ENCODE data around the gene CHMP6.

Gene CHMP6

DNA sequence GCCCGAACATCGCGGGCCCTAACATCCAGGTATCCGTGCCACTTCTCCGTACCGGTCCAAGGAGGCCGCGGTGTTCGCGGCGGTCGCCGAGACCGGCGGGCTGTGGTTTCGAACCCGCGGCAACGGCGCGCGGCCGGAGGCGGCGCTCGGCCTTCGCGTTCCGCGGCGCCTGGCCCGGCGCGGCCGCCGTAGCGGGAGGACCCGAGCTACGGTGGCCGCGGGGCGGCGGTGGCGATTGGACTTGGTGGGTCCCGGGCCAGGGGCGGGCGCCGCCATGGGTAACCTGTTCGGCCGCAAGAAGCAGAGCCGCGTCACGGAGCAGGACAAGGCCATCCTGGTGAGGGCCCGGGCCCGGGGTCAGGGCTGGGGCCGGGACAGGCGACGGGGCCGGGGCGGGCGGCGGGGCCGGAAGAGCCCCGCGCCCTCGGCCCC lies at the start of gene CHMP6:
Gene CHMP6 (plus strand): TSS at position 197 of the 432 bp plus-strand sequence. CDS start 78 bp downstream, at position 275.
- DNase-seq (ENCODE audit: low read depth in 2 of 2) = peak; percentile 32 to 34

- no peak for DNase-seq (ENCODE audit: low read depth in 2 of 2)
These were observed 49.0 kb upstream of the CHMP6 start for GRCh38 chr17:80942423-80943345.

- no peak for DNase-seq (ENCODE audit: low read depth in 2 of 2)
These were observed 48.1 kb upstream of the CHMP6 start for GRCh38 chr17:80943346-80944145.

DNA sequence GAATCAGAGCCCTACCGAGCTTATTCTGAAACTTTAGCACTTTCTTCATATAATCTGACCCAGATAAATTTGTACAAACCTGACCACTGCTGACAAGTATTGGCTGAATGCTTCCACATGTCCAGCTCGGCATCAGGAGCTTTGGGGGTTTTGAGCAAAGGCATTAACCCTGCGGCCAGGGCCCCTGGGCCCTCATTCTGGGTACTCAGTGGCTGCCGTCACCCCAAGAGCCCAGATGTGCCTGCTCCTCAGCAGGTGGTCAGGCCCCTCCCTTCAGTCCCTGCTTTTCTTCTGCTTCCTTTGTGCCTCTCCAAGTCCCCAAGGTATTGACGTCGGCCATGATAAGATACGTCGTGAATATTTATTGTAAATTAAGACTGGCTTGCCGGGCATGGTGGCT lies 47.3 kb upstream of the CHMP6 start:
- no peak for DNase-seq (ENCODE audit: low read depth in 2 of 2)

GRCh38 chr17:80945736-80946135 lies 45.9 kb upstream of the CHMP6 start:
- no peak for DNase-seq (ENCODE audit: low read depth in 2 of 2)

GRCh38 chr17:80946449-80946848 lies 45.2 kb upstream of the CHMP6 start:
- DNase-seq (ENCODE audit: low read depth in 2 of 2) = no peak

- DNase-seq (ENCODE audit: low read depth in 2 of 2) = no peak
These were observed 44.3 kb upstream of the CHMP6 start for GRCh38 chr17:80947200-80947940.

GRCh38 chr17:80948019-80948975 lies 43.3 kb upstream of the CHMP6 start:
- DNase-seq (ENCODE audit: low read depth in 2 of 2) = no peak

DNA sequence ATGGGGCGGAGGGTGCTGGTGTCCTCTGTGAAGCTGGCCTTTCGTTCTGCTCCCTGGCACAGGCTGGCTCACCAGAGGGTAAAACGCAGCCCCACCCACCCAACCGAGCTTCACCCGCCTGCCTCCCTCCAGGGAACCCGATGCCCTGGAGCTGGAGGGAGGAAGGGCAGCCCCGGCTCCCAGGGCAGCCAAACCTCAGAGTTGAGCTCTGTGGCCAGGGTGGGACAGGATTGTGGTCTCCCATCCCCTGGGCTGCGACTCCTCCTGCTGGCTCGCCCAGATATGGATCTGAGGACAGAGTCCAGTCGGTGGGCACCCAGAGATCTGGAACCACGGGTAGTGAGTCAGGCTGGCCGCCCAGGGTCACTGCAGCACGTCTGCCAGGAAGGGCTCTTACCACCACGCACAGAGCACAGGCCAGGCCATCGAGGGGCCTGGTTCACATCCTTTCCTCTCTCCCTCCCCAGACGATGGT lies 42.6 kb upstream of the CHMP6 start:
- no peak for DNase-seq (ENCODE audit: low read depth in 2 of 2)

DNA sequence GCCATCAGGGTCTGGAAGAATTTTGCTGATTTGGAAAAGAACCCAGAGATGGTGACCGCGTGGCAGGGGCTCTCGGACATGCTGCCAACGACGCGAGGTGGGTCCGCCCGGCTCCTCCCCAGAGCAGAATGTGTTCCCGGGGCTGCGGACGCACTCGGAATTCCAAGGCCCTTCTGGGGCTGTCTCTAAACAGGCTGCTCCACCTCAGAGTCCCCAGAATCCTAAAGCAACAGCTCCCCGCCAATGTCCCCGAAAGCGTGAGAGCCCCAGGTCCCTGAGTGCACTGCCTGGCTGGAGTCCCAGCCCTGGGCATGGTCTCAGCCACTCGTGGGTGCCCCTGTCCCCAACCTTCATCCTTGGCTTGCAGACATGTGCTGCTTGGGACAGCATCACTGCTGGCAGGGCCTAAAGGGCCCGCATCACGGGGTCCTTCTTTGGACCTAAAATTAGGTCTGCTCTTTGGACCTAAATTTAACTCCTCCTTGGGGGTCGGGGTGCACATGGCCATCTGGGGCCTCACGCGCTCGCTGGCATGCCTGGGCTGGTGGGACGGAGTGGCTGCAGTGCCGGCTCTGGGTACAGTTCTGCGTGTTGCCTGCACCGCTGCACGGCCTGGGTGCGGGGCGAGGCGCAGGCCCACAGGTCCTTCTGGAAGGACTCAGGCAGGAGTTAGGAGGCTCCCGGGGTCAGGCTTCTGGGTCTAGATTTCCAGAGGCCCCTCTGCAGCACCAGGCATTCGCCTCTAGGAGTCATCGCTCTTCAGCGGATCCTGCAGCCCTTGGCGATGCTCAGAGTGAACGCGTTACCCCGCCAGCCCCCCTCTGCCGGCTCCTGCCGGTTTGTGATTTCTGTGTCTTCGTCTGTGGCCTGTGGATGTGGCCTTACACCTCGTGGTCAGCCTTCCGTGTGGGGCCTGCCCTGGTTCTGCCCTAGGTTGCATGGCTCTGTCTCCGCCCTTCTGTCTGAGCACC lies 41.9 kb upstream of the CHMP6 start:
- DNase-seq (ENCODE audit: low read depth in 2 of 2) = no peak

- no peak for DNase-seq (ENCODE audit: low read depth in 2 of 2)
These were observed 41.0 kb upstream of the CHMP6 start for GRCh38 chr17:80950466-80951120.

- no peak for DNase-seq (ENCODE audit: low read depth in 2 of 2)
These were observed 40.2 kb upstream of the CHMP6 start for GRCh38 chr17:80951121-80952090.

- no peak for DNase-seq (ENCODE audit: low read depth in 2 of 2)
These were observed 39.4 kb upstream of the CHMP6 start for GRCh38 chr17:80952291-80952690.

- DNase-seq (ENCODE audit: low read depth in 2 of 2) = no peak
These were observed 37.9 kb upstream of the CHMP6 start for GRCh38 chr17:80953471-80954315.

DNA sequence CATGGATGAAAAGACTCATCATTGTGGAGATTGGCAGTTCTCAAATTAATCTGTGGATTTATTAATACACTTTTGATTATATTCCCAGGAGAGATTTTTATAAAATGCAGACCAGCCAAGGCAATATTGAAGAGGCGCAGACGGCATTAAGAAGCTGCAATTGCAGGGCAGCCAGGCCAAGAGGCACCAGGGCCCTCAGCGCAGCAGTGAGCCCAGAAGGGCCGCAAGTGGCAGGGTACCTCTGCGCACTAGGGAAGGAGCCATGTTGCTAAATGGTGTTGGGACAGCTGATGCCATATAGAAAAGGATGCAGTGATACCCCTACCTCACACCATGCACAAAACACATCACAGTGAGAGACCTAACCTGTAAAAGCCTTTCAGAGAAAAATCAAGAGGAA lies 36.6 kb upstream of the CHMP6 start:
- DNase-seq (ENCODE audit: low read depth in 2 of 2) = no peak

DNA sequence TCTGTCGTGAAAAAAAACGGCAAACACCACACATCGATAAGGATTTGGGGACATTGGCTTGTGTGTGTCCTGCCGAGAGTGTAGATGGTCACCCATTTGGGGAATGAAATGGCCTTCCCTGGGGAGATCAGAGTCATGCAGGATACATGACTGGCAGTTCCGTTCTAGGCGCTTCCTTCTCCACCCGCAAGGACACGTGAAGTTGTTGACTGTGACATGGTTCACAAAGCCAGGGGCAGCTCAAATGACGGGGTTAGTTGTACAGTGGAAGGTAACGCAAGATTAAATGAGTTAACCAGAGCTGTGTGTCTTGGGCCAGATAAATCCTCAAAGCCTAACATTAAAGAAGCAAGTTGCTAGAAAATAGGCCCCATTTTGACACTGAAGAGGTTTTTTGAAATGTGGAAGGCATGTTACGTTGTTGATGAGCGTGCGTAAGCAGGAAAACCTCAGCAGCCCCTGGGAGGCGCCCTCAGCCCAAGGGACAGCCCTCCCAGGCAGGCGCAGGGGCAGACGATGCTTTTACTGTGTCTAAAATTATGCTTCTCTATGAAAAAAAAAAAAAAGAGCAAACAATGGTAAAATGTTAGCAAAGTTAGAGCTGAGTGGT lies 35.9 kb upstream of the CHMP6 start:
- no peak for DNase-seq (ENCODE audit: low read depth in 2 of 2)

All from stimulated activated CD8-positive, alpha-beta memory T cell treated with anti-CD3 and anti-CD28 coated beads, Interleukin-7, amount 100 ng/mL, for 1 hour (primary cell).